ENCODE measurements around the gene LAMA2. TPM values are rescaled to one million over a fixed set of nuclear protein-coding genes. Genes with fewer than 3 reads are reported as not detected.

Gene LAMA2
- total RNA-seq, 1 donor from 2014 or later: 1.4 TPM

- TF ChIP-seq, protein P1, sequence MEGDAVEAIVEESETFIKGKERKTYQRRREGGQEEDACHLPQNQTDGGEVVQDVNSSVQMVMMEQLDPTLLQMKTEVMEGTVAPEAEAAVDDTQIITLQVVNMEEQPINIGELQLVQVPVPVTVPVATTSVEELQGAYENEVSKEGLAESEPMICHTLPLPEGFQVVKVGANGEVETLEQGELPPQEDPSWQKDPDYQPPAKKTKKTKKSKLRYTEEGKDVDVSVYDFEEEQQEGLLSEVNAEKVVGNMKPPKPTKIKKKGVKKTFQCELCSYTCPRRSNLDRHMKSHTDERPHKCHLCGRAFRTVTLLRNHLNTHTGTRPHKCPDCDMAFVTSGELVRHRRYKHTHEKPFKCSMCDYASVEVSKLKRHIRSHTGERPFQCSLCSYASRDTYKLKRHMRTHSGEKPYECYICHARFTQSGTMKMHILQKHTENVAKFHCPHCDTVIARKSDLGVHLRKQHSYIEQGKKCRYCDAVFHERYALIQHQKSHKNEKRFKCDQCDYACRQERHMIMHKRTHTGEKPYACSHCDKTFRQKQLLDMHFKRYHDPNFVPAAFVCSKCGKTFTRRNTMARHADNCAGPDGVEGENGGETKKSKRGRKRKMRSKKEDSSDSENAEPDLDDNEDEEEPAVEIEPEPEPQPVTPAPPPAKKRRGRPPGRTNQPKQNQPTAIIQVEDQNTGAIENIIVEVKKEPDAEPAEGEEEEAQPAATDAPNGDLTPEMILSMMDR (IDR thresholded peaks at IDR 0.05; ENCODE audit: insufficient read depth, low read length, poor library complexity, severe bottlenecking): no peak
- Histone ChIP-seq H3K4me3 (ENCODE audit: low read depth, low read length) (no peak overlapping the region), H3K27me3 (ENCODE audit: control insufficient read depth, insufficient read depth, low read length) (no peaks in the 10 kb centered on the region), H3K36me3 (ENCODE audit: control insufficient read depth, insufficient read depth, low read length) (no peaks in the 10 kb centered on the region)
- DNase-seq (ENCODE audit: low read depth): no peak
These were observed 227.9 kb downstream of the LAMA2 start for GRCh38 chr6:129110690-129111343.

DNA sequence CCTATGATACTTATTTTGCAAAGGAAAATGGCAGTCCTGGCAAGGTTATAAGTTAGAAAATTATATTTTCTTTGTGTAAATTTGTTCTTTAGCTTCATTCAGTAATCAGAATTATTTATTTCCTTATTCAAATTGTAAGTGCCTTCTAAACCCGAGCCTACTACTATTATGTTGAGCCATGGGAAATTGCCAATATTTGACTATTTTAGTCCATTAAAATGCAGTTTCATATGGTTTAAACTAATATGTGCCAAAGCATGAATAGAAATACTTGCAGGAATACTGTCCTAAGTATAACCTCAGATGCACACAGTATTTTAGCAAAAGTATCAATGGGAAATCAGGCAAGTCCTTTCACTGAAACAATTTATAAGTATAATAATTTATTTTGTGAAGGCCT, 228.4 kb downstream of the LAMA2 start:
- no peak for DNase-seq (ENCODE audit: low read depth)
- Histone ChIP-seq H3K36me3 (ENCODE audit: control insufficient read depth, insufficient read depth, low read length) (no peaks in the 10 kb centered on the region), H3K4me3 (ENCODE audit: low read depth, low read length) (no peak overlapping the region), H3K27me3 (ENCODE audit: control insufficient read depth, insufficient read depth, low read length) (no peaks in the 10 kb centered on the region)
- TF ChIP-seq, protein P1 (IDR thresholded peaks at IDR 0.05; ENCODE audit: insufficient read depth, low read length, poor library complexity, severe bottlenecking): no peak

DNA sequence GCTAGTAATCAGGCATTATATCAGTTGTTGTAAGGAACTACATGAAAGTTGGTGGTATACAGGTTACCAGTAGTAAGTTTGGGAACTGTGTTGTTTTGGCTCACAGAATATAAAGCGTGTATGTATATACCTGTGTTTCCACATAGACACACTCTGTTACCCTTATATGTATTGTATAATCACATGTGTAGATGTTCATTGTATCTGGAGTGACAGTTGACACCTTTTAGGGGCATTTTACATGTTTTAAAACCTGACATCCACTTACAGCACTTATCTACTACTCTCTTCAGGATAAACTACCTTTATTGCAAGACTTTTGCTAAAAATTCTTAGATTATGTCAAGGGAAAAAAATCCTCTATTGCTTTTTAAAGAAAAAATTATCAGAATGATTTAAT, 228.9 kb downstream of the LAMA2 start:
- Histone ChIP-seq H3K27me3 (ENCODE audit: control insufficient read depth, insufficient read depth, low read length) (no peaks in the 10 kb centered on the region), H3K4me3 (ENCODE audit: low read depth, low read length) (no peak overlapping the region), H3K36me3 (ENCODE audit: control insufficient read depth, insufficient read depth, low read length) (no peaks in the 10 kb centered on the region)
- no peak for DNase-seq (ENCODE audit: low read depth)
- TF ChIP-seq, protein P1 (IDR thresholded peaks at IDR 0.05; ENCODE audit: insufficient read depth, low read length, poor library complexity, severe bottlenecking): no peak

GRCh38 chr6:129112591-129112990, 229.7 kb downstream of the LAMA2 start:
- no peaks in the 10 kb centered on the region for H3K27me3 ChIP-seq (ENCODE audit: control insufficient read depth, insufficient read depth, low read length)
- no peaks in the 10 kb centered on the region for H3K36me3 ChIP-seq (ENCODE audit: control insufficient read depth, insufficient read depth, low read length)
- TF ChIP-seq, protein P1 (IDR thresholded peaks at IDR 0.05; ENCODE audit: insufficient read depth, low read length, poor library complexity, severe bottlenecking): no peak
- H3K4me3 ChIP-seq (ENCODE audit: low read depth, low read length): no peak overlapping the region
- no peak for DNase-seq (ENCODE audit: low read depth)

DNA sequence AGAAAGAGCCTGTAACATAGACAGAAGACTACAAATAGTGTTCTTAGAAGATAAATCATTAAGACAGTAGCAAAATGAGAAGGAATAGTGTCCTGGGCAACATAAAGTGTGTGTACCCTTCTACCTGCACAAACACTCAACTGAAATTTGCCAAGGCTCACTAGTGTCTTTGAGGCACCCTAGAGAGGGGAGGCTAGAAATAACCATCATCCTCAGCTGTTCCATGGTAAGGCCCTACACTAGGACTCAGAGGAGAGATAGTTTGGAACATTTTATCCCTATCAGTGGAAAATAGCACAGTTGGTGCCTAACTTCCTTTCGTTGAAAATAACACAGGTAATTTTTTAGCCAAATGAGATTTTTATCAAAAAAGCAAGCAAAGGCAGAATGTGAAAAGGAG, 230.7 kb downstream of the LAMA2 start:
- TF ChIP-seq, protein P1 (IDR thresholded peaks at IDR 0.05; ENCODE audit: insufficient read depth, low read length, poor library complexity, severe bottlenecking): no peak
- no peak overlapping the region for H3K4me3 ChIP-seq (ENCODE audit: low read depth, low read length)
- no peaks in the 10 kb centered on the region for H3K27me3 ChIP-seq (ENCODE audit: control insufficient read depth, insufficient read depth, low read length)
- no peak for DNase-seq (ENCODE audit: low read depth)
- H3K36me3 ChIP-seq (ENCODE audit: control insufficient read depth, insufficient read depth, low read length): no peaks in the 10 kb centered on the region

All from kidney epithelial cell (primary cell).